Uterus (tissue), 2 donors: ENCODE results near the gene FERMT3.

Experiments used
- CTCF ChIP-seq, 4 experiments: fragments of 200-600 bp in 2 of 4; fragments of 450-650 bp in 2 of 4; sonication (generic) in 2 of 4; IDR thresholded peaks; one replicate each; pipeline ENCODE4 v1.5.1; 2016 to 2019; ENCODE audit warnings: antibody characterized with exemption in 4 of 4, mild to moderate bottlenecking in 2 of 4, moderate library complexity in 1 of 4
- POLR2A ChIP-seq, 2 donors: fragments of 450-650 bp; IDR thresholded peaks; one replicate each; pipeline ENCODE4 v1.6.1; 2016; ENCODE audit warnings: antibody characterized with exemption in 2 of 2, mild to moderate bottlenecking in 1 of 2, moderate library complexity in 1 of 2

- TF ChIP-seq CTCF (IDR thresholded peaks at IDR 0.05): no peak
- no peak for TF ChIP-seq POLR2A (IDR thresholded peaks at IDR 0.05)
Measured at GRCh38 chr11:64204080-64204440, 2.5 kb upstream of the FERMT3 start.
